MV-4-11 (cell line): ENCODE measurements around the gene PCDHGA6.

Experiments used
- DNase-seq: peaks from one replicate; lab custom pipeline; 2025; lab: John Stamatoyannopoulos, UW

PCDHGA6 gene

GRCh38 chr5:141421489-141421855 is 47.8 kb downstream of the PCDHGA6 start:
- no peak for DNase-seq

GRCh38 chr5:141422742-141423291 is 49.1 kb downstream of the PCDHGA6 start:
- DNase-seq: no peak

- DNase-seq: no peak
Observed at GRCh38 chr5:141427783-141428426, 54.2 kb downstream of the PCDHGA6 start.
